NB4 (cell line): ENCODE data around the gene CHN1.
A peak's percentile ranks its signal among the peaks of the same experiment; 100 is the strongest.

ENCODE experiments used
- DNase-seq: peaks from one replicate; pipeline ENCODE4 v3.0.0; 2010; ENCODE audit warnings: low read depth
- H3K4me3 ChIP-seq: one replicate; pipeline ENCODE4 v1.5.1; 2011; ENCODE audit warnings: mild to moderate bottlenecking, low read depth, low read length, moderate library complexity
- CTCF ChIP-seq: IDR thresholded peaks from one replicate; pipeline ENCODE4 v1.5.1; 2012; ENCODE audit warnings: low read depth, low read length
- MAX ChIP-seq: IDR thresholded peaks from 2 replicates; pipeline ENCODE4 v1.6.1; 2011; ENCODE audit warnings: low read depth, low read length
- MYC ChIP-seq: IDR thresholded peaks from 2 replicates; pipeline ENCODE4 v1.6.1; 2011; ENCODE audit warnings: low read depth, low read length
- POLR2A ChIP-seq: IDR thresholded peaks from 2 replicates; pipeline ENCODE4 v1.6.1; 2011; ENCODE audit warnings: mild to moderate bottlenecking; ENCODE audit not compliant: insufficient read length; ENCODE audit errors: extremely low read depth

Gene CHN1

GRCh38 chr2:175030380-175031271 is 25.4 kb upstream of the CHN1 start:
- TF ChIP-seq MYC (peak; percentile 64; the same call in 1 of the 2 replicates), MAX (peak; percentile 57), POLR2A (no peak), CTCF (peak; percentile 21)
- DNase-seq = peak; percentile 58
- H3K4me3 ChIP-seq = no peak overlapping the region

GRCh38 chr2:175027755-175028154 is 22.6 kb upstream of the CHN1 start:
- no peak for DNase-seq
- no peak overlapping the region for H3K4me3 ChIP-seq
- TF ChIP-seq MAX (no peak), MYC (no peak), CTCF (no peak), POLR2A (no peak)

GRCh38 chr2:175026385-175026784 is 21.2 kb upstream of the CHN1 start:
- TF ChIP-seq MYC = no peak
- no peak overlapping the region for H3K4me3 ChIP-seq
- DNase-seq = no peak

GRCh38 chr2:175025946-175026345 is 20.8 kb upstream of the CHN1 start:
- no peak for TF ChIP-seq CTCF
- TF ChIP-seq POLR2A = no peak
- TF ChIP-seq MYC = no peak
- no peak for TF ChIP-seq MAX
- no peak for DNase-seq
- H3K4me3 ChIP-seq = no peak overlapping the region

- H3K4me3 ChIP-seq = no peak overlapping the region
- TF ChIP-seq MYC (no peak), CTCF (no peak), POLR2A (no peak), MAX (no peak)
- DNase-seq = no peak
Measured at GRCh38 chr2:175025233-175025632, 20.1 kb upstream of the CHN1 start.

- no peak for TF ChIP-seq MYC
- TF ChIP-seq MAX = no peak
- TF ChIP-seq CTCF = no peak
- no peak for TF ChIP-seq POLR2A
- no peak overlapping the region for H3K4me3 ChIP-seq
- DNase-seq = no peak
Measured at GRCh38 chr2:175022923-175023322, 17.7 kb upstream of the CHN1 start.
